Neural cell (in vitro differentiated cells): Measurements from ENCODE around the gene NIPBL.

Source experiments
- EP300 ChIP-seq: fragments of 450-650 bp; conservative IDR thresholded peaks from 2 replicates; pipeline ENCODE4 v1.6.1; 2014; ENCODE audit warnings: antibody characterized with exemption, mild to moderate bottlenecking, moderate library complexity; ENCODE audit not compliant: poor library complexity, severe bottlenecking
- EZH2 ChIP-seq: fragments of 200-600, 300-800 bp; shearing (Covaris generic), sonication (generic); IDR thresholded peaks from 2 replicates; pipeline ENCODE4 v1.6.1; 2014; ENCODE audit warnings: antibody characterized with exemption, low read length, borderline replicate concordance, mild to moderate bottlenecking; ENCODE audit not compliant: insufficient read depth, poor library complexity, severe bottlenecking
- POLR2AphosphoS5 ChIP-seq: IDR thresholded peaks from 2 replicates; pipeline ENCODE4 v1.6.1; 2012
- RAD21 ChIP-seq: fragments of 450-650 bp; conservative IDR thresholded peaks from 2 replicates; pipeline ENCODE4 v1.6.1; 2014; ENCODE audit warnings: antibody characterized with exemption, mild to moderate bottlenecking, moderate library complexity
- REST ChIP-seq: IDR thresholded peaks from 2 replicates; pipeline ENCODE4 v1.6.1; 2012; ENCODE audit warnings: borderline replicate concordance
- SMC3 ChIP-seq: fragments of 450-650 bp; conservative IDR thresholded peaks from 2 replicates; pipeline ENCODE4 v1.6.1; 2014; ENCODE audit warnings: antibody characterized with exemption, mild to moderate bottlenecking, moderate library complexity; ENCODE audit not compliant: poor library complexity
- TAF1 ChIP-seq: IDR thresholded peaks from 2 replicates; pipeline ENCODE4 v1.6.1; 2012; ENCODE audit warnings: low read depth
- TF ChIP-seq, protein P1 (sequence below): fragments of 450-650 bp; IDR thresholded peaks from 2 replicates; pipeline ENCODE4 v1.5.1; 2014; ENCODE audit warnings: antibody characterized with exemption, mild to moderate bottlenecking, moderate library complexity; ENCODE audit not compliant: poor library complexity, severe bottlenecking

DNA sequence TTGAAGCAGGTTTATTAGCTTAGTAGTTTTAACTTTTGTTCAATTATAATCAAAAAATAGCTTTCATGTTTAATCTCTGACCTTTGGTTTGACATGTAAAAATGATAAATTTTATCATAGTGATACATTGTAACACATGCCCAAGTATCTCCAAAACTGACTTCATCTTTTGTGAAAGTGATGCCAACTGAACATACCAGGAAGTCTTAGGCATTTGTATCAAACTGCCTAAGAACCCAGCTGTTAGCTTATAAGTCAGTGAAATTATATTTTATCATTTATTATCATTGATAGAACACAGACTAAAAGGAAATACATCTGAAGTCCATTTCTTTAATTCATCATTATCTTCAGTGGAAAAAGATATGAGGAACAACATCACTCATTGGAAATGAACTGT lies 39.1 kb downstream of the NIPBL start:
- no peak for TF ChIP-seq RAD21
- TF ChIP-seq, protein P1, sequence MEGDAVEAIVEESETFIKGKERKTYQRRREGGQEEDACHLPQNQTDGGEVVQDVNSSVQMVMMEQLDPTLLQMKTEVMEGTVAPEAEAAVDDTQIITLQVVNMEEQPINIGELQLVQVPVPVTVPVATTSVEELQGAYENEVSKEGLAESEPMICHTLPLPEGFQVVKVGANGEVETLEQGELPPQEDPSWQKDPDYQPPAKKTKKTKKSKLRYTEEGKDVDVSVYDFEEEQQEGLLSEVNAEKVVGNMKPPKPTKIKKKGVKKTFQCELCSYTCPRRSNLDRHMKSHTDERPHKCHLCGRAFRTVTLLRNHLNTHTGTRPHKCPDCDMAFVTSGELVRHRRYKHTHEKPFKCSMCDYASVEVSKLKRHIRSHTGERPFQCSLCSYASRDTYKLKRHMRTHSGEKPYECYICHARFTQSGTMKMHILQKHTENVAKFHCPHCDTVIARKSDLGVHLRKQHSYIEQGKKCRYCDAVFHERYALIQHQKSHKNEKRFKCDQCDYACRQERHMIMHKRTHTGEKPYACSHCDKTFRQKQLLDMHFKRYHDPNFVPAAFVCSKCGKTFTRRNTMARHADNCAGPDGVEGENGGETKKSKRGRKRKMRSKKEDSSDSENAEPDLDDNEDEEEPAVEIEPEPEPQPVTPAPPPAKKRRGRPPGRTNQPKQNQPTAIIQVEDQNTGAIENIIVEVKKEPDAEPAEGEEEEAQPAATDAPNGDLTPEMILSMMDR: no peak
- TF ChIP-seq EZH2: no peak
- TF ChIP-seq REST: no peak
- no peak for TF ChIP-seq EP300
- TF ChIP-seq POLR2AphosphoS5: no peak
- no peak for TF ChIP-seq TAF1
- TF ChIP-seq SMC3: no peak
